GM21528 (cell line): ENCODE data around the gene TBC1D7.

Experiments
- ATAC-seq: cut with Tn5 transposase; IDR thresholded peaks from one replicate; pipeline ENCODE4 v1.9.1; 2021; ENCODE audit warnings: mild to moderate bottlenecking, moderate library complexity; ENCODE audit not compliant: unreplicated experiment, low FRiP score

TBC1D7 gene

GRCh38 chr6:13357551-13358075 lies 29.3 kb upstream of the TBC1D7 start:
- ATAC-seq, result no peak

- ATAC-seq, result peak; percentile 86
These were observed 27.9 kb upstream of the TBC1D7 start for GRCh38 chr6:13355999-13356785.

GRCh38 chr6:13355043-13355945 lies 27.0 kb upstream of the TBC1D7 start:
- peak; percentile 31 for ATAC-seq

GRCh38 chr6:13354331-13355042 lies 26.1 kb upstream of the TBC1D7 start:
- no peak for ATAC-seq

- ATAC-seq, result no peak
These were observed 23.8 kb upstream of the TBC1D7 start for GRCh38 chr6:13352165-13352564.

- ATAC-seq, result no peak
These were observed 22.9 kb upstream of the TBC1D7 start for GRCh38 chr6:13351271-13351670.

- ATAC-seq, result no peak
These were observed 21.6 kb upstream of the TBC1D7 start for GRCh38 chr6:13349811-13350506.

GRCh38 chr6:13348334-13349113 lies 20.2 kb upstream of the TBC1D7 start:
- ATAC-seq, result no peak

- ATAC-seq, result no peak
These were observed 17.9 kb upstream of the TBC1D7 start for GRCh38 chr6:13346245-13346644.

GRCh38 chr6:13342414-13343019 lies 14.2 kb upstream of the TBC1D7 start:
- ATAC-seq, result no peak

- no peak for ATAC-seq
These were observed 11.7 kb upstream of the TBC1D7 start for GRCh38 chr6:13339863-13340630.

- ATAC-seq, result no peak
These were observed 9.7 kb upstream of the TBC1D7 start for GRCh38 chr6:13338038-13338437.

GRCh38 chr6:13336553-13336952 lies 8.2 kb upstream of the TBC1D7 start:
- ATAC-seq, result no peak

- no peak for ATAC-seq
These were observed 6.6 kb upstream of the TBC1D7 start for GRCh38 chr6:13334953-13335352.

GRCh38 chr6:13332349-13332706 lies 4.0 kb upstream of the TBC1D7 start:
- no peak for ATAC-seq

GRCh38 chr6:13331516-13332348 lies 3.4 kb upstream of the TBC1D7 start:
- ATAC-seq, result no peak

- no peak for ATAC-seq
These were observed 492 bp upstream of the TBC1D7 start for GRCh38 chr6:13328875-13329183.

- no peak for ATAC-seq
These were observed 654 bp downstream of the TBC1D7 start for GRCh38 chr6:13327691-13328075.
